ENCODE measurements around the gene TPTE. TPM values are rescaled to one million over a fixed set of nuclear protein-coding genes. Genes with fewer than 3 reads are reported as not detected.
"Not testable (repeated sequence)": the region's sequence is repeated elsewhere in the genome, so short reads cannot be mapped to it uniquely, and the experiment has no call there.

TPTE gene
- total RNA-seq, 1 donor from 2014 or later = not detected

- TF ChIP-seq CTCF (IDR thresholded peaks at IDR 0.05; ENCODE audit: borderline replicate concordance) = no peak
- Histone ChIP-seq H3K4me1 (no peaks in the 10 kb centered on the region), H3K9me3 (replicated peaks) (peaks cover 75% of the 10 kb centered on the region), H3K27ac (replicated peaks) (no peak overlapping the region), H3K27me3 (ENCODE audit: low read depth) (no peaks in the 10 kb centered on the region), H3K36me3 (no peaks in the 10 kb centered on the region), H3K4me3 (no peak overlapping the region)
- no peak for DNase-seq
- intact Hi-C loops (cut with micrococcal nuclease) = no loop called here
Observed at GRCh38 chr21:10640446-10640845, 119.1 kb downstream of the TPTE start.

GRCh38 chr21:10641107-10641506 is 119.7 kb downstream of the TPTE start:
- Histone ChIP-seq H3K9me3 (replicated peaks) (peaks cover 75% of the 10 kb centered on the region), H3K4me3 (no peak overlapping the region), H3K4me1 (no peaks in the 10 kb centered on the region), H3K27ac (replicated peaks) (no peak overlapping the region), H3K27me3 (ENCODE audit: low read depth) (no peaks in the 10 kb centered on the region), H3K36me3 (no peaks in the 10 kb centered on the region)
- intact Hi-C loops (cut with micrococcal nuclease) = no loop called here
- no peak for DNase-seq
- no peak for TF ChIP-seq CTCF (IDR thresholded peaks at IDR 0.05; ENCODE audit: borderline replicate concordance)

GRCh38 chr21:10645667-10646066 is 124.3 kb downstream of the TPTE start:
- H3K9me3 ChIP-seq (replicated peaks) = peaks cover 76% of the 10 kb centered on the region
- H3K4me3 ChIP-seq; H3K4me1 ChIP-seq; H3K27ac ChIP-seq (replicated peaks); DNase-seq; intact Hi-C loops (cut with micrococcal nuclease); H3K36me3 ChIP-seq; H3K27me3 ChIP-seq (ENCODE audit: low read depth): not testable (repeated sequence)

- peaks cover 50% of the 10 kb centered on the region for H3K9me3 ChIP-seq (replicated peaks)
- H3K36me3 ChIP-seq; DNase-seq; H3K4me3 ChIP-seq; H3K27ac ChIP-seq (replicated peaks); intact Hi-C loops (cut with micrococcal nuclease); H3K4me1 ChIP-seq; H3K27me3 ChIP-seq (ENCODE audit: low read depth): not testable (repeated sequence)
Observed at GRCh38 chr21:10649350-10650149, 128.2 kb downstream of the TPTE start.

- intact Hi-C loops (cut with micrococcal nuclease); H3K4me3 ChIP-seq; H3K36me3 ChIP-seq; H3K4me1 ChIP-seq; H3K27ac ChIP-seq (replicated peaks); DNase-seq; H3K27me3 ChIP-seq (ENCODE audit: low read depth): not testable (repeated sequence)
- H3K9me3 ChIP-seq (replicated peaks) = peaks cover 46% of the 10 kb centered on the region
Observed at GRCh38 chr21:10650297-10650696, 128.9 kb downstream of the TPTE start.

Data from left ventricle myocardium inferior (tissue), 1 donor.